GM21786 (cell line): ENCODE measurements around the gene MCHR1.
"Not testable (repeated sequence)": the region's sequence is repeated elsewhere in the genome, so short reads cannot be mapped to it uniquely, and the experiment has no call there.

ENCODE experiments used
- ATAC-seq: cut with Tn5 transposase; IDR thresholded peaks from one replicate; pipeline ENCODE4 v1.9.1; 2021; ENCODE audit not compliant: unreplicated experiment

The MCHR1 gene

DNA sequence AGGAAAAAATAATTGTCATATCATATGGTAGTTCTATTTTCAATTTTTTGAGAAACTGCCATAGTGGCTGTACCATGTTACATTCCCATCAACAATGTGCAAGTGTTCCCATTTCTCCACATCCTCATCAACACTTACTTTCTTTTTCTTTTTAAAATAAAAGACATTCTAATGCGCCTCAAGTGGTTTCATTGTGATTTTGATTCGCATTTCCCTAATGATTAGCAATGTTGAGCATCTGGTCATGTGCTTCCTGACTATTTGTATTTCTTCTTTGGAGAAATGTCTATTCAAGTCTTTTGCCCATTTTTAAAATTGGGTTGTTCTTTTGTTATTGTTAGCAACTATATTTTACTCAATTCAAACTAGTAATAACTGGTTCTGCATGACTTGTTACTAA lies 8.4 kb downstream of the MCHR1 start:
- no peak for ATAC-seq

DNA sequence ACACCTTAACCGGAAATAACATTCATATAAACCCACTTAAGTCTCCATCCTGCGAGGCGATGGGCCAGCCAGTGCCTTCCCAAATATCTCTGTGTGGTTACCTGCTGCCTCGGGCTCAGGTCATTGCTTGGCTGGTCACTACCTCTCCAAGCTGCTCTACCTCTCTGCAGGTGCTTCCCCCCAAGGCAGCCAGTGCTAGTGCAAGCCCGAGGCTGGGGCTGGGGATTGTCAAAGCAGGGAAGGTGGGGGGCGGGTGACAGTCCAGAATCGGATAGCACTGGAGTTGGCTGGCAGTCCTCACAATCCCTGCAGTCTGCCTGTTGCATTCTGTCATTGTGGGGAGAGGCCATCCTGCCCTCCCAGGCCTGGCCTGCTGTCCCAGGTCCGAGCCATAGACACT lies 11.1 kb downstream of the MCHR1 start:
- no peak for ATAC-seq

DNA sequence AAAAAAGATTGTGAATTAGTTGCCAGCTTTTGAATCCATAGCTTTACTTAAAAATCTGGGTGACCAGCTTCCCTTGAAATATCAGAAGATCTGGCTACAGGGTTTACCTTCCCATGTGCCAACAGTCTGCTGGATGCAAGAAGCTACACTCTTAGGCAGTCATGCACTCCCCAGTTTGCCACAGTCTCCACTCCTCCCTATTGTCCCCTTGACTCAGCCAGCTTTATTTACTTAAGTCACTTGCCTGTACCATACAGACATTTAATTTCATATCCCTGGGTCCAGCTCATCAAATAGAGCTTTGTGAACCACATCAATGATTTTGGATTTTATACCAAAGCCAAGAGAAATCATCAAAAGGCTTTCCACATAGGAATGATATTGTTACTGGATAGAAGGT lies 12.2 kb downstream of the MCHR1 start:
- no peak for ATAC-seq

DNA sequence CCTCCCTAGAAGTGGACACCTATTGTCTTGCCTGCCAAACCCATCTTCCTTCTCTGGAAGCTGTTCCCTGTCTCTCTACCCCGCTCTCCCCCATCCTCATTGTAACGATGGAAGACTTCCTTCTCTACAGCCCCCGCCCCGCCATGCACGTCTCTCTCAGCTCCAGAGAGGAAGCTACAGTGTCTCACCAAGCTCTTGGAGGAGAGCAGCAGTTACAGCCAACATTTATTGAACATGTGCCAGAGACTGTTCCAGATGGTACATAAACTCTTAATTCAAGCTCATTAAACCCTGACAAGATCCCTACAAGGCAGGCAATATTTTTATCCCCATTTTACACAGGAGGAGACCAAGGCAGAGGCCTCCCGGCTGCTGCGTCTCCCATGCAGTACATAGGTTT lies 15.1 kb downstream of the MCHR1 start:
- ATAC-seq = no peak

DNA sequence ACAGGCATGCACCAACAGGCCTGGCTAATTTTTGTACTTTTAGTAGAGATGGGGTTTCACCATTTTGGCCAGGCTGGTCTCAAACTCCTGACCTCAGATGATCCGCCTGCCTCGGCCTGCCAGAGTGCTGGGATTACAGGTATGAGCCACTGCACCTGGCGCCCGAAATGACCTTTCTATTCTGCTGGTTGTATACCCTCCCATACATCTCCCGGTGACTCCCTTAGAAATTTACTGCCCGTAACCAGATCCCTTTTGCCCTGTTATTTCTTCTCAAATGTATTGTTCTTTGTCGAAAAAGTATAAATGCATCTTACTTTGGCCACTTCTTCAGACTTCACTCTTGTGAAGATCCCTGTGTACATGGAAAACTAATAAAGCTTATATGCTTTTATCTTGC lies 22.0 kb downstream of the MCHR1 start:
- no peak for ATAC-seq

DNA sequence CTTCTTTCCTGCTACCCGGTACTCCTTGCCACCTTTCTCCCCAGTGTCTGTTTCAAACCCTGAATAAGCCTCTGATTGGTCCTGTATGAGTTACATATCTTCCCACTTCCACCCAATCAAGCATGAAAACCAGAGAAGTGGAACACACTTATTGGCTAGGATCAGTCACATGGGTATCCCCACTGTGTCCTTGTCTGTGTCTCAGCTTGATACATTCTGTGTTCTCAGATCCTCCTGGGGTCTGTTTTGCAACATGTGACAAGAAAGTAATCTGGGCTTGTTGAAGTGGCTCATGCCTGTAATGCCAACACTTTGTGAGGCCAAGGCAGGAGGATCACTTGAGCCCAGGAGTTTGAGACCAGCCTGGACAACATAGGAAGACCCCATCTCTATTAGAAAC lies 23.9 kb downstream of the MCHR1 start:
- no peak for ATAC-seq

DNA sequence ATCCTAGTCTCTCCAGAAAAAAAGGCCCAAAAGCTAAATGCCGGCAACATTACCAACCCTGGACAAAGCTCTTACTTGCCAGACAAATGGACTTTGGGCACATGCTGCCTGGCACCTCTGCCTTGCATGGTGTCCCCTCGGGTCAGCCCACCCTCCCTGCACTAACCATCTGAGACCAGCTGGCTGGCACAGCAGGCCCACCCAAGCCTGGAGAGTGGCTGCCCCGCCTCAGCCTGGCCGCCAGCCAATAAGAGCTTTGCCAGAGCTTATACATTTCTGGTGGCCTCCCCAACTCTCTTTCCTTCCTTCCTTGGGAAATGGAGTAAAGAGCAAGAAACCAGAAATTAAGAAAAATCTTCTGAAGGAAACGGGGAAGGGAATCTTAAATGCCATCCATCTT lies 24.5 kb downstream of the MCHR1 start:
- ATAC-seq = no peak

DNA sequence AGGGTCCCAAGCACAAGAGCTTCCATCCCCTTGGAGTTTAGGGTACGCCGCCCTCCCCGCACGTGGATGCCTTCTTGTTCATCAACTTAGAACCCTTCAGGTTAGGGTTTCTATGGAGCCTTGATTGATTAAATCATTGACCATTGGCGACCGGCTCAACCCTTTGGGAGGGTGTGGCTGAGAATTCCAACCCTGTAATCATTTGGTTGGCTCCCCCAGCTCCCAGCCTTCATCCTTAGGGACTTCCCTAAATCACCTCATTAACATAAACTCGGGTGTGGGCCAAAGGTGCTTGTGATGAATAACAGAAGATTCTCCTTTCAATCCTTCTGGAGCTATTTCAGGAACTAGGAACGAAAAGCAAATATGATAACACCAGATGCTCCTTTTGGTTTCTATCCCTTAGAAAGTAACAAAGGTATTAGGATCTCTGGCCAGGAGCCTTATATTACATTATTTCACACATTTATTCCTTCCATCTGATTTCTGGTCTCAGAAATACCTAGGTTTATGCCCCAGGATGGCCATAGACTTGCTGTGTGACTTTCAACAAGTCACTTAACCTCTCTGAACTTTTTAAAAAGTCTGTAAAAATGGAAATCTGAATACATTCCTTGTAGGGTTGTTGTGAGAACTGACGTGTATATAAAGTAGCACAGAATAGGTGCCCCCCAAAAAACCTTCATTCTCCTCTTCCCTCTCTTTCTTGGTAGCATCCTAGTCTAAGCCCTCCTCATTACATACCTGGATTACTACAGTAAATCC lies 26.8 kb downstream of the MCHR1 start:
- ATAC-seq = no peak

DNA sequence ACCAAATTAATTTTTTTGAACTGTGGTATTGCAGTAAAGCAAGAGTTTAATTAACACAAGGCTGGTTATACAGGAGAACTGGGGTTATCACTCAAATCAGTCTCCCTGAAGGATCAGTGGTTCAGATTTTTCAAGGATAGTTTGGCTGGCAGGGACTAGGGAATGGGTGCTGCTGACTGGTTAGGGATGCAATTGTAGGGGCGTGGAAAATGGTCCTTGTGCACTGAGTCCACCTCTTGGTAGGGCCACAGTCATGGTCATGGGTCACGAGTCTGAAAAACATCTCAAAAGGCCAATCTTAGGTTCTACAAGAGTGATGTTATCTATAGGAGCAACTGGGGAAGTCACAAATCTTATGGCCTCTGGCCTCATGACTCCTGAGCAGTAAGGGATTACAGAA lies 27.9 kb downstream of the MCHR1 start:
- ATAC-seq = no peak

DNA sequence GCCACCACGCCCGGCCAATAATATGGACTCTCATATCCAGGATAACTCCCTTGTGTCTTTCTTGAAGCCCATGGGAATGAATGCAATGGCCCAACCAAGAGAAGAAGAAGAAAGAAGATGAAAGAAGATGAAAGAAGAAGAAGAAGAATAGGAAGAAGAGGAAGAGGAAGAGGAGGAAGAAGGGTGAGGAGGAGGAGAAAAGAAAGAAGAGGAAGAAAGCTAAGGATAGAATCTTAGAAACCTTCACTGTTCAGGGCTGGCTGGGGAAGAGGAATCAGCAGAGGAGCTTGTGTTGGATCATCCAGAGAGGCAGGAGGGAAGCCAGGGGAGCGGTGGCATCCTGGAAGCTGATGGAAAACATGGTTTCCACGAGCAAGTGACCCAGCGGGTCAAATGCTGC lies 28.9 kb downstream of the MCHR1 start:
- ATAC-seq = no peak

DNA sequence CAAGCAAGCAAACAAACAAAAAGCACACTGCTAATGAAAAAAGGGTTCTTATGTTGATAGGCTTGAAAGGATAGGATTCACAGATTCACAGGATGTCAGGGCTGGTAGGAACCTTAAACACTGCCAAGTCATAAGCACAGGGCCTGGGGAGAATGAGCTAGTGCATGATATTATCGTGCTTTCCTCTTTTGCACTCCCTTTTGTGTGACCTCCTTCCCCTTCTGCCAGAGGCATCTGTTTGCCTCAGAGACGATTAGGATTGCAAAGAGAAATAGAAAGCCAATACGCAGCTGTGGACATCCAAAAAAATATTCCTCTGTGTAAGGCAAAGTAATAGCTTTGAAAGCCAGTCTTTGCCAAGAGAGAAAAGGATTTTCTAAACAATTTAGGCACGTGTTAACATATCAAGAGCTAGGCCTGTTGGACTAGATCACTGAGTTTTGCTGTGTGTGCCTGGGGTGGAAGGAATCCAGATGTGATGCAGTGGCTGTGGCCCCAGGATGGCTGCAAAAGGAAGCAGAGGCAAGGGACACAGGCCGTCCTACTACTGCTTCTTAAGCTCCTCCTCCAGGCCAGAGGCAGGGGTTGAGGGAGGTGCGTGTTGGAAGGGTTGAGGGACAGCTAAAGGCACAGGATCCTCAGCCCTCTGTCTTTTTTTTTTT lies 30.6 kb downstream of the MCHR1 start:
- no peak for ATAC-seq

DNA sequence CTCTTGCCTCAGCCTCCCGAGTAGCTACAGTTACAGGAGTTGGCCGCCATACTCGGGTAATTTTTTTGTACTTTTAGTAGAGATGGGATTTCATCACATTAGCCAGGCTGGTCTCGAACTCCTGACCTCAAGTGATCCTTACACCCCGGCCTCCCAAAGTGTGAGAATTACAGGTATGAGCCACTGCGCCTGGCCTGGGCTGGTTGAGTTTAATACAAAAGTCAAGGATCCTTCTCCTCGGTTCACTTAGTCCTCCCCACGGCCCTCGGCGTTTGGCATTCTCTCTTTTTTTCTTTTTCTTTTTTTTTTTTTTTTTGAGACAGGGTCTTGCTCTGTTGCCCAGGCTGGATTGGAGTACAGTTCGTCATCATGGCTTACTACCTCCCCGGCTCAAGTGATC lies 33.0 kb downstream of the MCHR1 start:
- ATAC-seq = no peak

DNA sequence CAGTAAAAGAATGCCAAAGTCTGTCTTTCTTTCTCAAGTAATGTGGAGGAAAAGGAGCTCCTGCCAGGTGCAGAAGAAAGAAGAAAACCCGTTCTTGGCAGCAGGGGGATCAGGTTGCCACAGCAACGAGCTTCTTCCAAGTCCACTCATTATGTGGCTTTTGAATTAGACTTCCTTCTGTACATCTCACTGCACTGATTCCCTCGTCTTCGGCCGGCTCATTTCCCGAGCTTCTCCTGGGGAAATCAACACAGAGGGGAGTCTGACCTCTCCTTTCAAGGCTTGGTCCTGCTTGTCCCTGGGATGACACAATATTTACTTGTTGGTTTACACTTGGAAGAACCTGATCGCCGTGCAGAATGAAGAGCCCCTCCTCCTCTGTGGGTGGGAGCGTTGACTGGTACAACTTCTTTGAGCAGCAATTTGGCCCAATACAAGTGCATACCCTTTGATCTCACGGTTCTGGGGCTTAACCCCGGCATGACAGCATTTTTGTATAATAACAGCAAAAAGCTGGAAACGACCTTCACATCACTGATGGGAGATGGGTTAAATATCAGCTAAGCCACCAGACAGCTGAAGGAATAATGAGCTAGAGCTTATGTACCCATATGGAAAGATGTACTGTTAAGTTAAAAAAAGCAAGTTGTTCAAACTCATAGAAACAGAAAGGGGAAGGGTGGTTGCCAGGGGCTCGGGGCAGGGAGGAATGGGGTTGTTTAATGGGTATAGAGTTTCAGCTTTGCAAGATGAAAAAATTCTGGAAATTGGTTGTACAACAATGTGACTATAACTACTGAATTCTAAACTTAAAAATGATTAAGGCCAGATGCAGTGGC lies 35.4 kb downstream of the MCHR1 start:
- no peak for ATAC-seq

DNA sequence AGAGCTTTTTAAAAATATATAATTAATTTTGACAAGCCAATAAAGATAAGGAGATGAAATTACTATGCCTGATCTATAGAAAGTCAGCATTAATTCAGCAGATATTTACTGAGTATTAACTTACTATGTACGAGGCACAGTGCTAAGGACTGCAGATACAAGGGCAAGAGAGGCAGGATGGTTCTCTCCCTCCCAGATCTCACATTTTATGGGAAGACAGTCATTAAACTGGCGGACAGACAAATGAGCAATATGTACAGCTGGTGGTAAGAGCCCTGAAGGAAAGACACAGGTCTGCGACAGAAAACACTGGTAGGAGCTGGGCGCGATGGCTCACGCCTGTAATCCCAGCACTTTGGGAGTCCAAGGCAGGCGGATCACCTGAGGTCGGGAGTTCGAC lies 36.8 kb downstream of the MCHR1 start:
- ATAC-seq = no peak

DNA sequence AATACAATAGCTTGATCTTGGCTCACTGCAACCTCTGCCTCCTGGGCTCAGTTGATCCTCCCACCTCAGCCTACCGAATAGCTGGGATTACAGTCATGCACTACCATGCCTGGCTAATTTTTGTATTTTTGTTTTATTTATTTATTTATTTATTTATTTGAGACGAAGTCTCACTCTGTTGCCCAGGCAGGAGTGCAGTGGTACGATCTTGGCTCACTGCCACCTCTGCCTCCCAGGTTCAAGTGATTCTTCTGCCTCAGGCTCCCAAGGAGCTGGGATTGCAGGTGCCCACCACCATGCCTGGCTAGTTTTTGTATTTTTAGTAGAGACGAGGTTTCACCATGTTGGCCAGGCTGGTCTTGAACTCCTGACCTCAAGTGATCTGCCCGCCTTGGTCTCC lies 38.4 kb downstream of the MCHR1 start:
- not testable (repeated sequence) for ATAC-seq

DNA sequence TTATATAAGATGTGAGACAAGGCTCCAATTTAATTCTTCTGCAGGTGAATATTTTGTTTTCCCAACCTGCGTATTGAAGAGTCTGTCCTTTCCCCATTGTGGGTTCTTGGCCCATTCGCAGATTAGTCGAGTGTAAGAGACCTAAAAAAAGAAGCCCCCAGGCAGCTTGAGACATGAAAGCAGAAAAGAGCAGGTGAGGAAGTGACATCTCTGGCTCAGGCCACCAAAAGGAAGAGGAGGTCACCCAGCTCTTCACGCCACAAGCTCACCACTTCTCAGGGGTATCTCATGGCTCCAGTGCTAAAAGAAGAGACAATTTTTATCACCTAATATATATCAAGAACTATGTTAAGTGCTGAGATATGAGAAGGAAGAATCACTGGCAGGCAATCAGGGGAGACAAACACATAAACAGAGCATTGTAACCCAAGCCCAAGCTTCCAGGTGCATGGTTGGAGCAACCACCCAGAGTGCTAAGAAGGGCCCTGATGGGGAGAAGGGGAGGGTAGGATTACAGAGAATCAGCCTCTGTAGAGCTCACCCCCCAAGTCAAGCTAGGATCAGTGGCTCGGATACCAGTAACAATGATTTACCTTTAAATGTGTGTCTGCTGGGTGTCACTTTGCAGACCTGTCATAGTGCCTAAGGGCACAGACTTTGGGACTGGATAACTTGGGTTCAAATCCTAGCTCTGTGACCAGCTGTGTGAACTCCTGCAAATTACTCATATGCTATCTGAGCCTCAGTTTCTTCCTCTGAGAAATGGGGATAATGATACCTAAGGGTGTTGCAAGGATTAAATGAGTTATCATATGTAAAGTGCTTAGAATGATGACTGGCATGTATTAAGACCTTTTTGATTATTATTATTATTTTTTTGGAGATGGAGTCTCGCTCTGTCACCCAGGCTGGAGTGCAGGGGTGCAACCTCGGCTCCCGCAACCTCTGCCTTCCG lies 39.2 kb downstream of the MCHR1 start:
- ATAC-seq = no peak

DNA sequence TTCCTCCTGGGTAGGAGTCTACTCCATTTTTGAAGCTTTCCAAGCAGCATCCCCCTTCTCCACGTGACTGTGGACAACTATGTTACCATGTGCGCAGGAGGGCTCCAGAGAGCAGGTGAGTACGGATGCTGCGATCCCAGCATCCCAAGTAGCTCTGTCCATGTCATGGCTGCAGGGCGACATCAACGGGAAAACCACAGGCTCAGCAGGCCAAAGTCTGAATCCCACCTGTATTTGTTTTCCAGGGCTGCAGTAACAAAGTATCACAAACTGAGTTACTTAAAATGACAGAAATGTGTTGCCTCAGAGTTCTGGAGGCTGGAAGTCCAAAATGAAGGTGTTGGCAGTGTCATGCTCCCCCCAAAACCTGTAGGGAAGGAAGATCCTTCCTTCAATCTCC lies 40.3 kb downstream of the MCHR1 start:
- no peak for ATAC-seq

DNA sequence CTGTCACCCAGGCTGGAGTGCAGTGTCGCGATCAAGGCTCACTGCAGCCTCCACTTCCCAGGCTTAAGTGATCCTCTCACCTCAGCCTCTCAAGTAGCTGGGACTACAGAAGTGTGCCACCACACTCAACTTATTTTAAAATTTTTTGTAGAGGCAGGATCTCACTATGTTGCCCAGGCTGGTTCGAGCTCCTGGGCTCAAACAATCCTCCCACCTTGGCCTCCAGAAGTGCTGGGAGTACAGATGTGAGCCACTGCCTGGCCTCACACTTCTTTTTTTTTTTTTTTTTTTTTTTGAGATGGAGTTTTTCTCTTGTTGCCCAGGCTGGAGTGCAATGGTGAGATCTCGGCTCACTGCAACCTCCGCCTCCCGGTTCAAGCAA lies 40.9 kb downstream of the MCHR1 start:
- ATAC-seq = not testable (repeated sequence)

DNA sequence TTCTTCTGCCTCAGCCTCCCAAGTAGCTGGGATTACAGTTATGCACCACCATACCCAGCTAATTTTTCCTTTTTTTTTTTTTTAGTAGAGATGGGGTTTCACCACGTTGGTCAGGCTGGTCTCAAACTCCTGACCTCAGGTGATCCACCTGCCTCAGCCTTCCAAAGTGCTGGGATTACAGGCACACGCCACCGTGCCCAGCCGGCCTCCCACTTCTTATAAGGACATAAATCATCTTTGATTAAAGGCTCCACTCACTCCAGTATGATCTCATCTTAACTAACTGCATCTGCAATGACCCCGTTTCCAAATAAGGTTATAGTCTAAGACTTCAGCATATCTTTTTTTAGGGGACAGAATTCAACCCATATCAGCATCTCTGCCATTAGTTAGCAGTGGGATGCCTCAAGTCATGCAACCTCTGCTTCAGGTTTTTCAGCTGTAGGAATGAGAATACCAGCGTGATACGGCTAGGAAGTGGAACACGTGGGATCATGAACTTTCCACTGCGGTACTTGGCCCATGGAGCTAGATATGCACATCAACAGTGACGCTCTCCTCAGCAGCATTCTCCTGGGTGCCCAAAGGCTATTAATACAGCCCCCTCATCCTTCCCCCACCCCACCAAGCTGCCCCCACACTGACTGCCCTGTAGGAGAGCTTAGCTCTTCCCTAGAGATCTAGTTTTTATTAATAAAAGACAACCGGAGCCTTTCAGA lies 41.4 kb downstream of the MCHR1 start:
- no peak for ATAC-seq

DNA sequence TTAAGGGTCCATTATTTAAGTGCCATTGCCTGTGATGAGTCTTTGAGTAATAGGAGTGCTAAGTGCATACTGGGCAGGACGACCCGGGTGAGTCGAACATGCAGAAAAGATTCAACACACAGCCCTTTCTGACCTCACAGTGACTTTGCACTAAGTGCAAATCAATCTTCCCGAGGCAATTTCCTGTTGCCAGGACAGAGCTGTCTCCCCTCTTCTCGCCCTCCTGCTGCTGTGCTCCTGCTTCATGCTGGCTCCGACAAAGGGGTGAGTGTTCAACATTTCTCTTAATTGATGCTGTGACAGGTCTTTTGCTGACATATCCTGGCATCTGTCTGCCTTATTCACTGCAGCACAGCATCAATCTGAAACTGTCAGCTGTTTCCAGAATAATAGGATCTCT lies 42.0 kb downstream of the MCHR1 start:
- ATAC-seq = no peak
